HepG2 (cell line): Measurements from ENCODE around the gene NTN3. TPM values are rescaled to one million over a fixed set of nuclear protein-coding genes. Genes with fewer than 3 reads are reported as not detected.

Experiments used
- FOSL2 ChIP-seq: sonication (generic); formaldehyde crosslinking; IDR thresholded peaks from 2 replicates; pipeline ENCODE4 v1.4.0; 2020; ENCODE audit warnings: missing genetic modification reagents
- U2AF2 ChIP-seq: fragments of 200-400 bp; formaldehyde crosslinking; IDR thresholded peaks from 2 replicates; pipeline ENCODE4 v1.6.1; 2017; ENCODE audit warnings: low read depth, mild to moderate bottlenecking, low read length
- ZNF230 ChIP-seq: sonication (generic); formaldehyde crosslinking; IDR thresholded peaks from 2 replicates; pipeline ENCODE4 v1.4.0; 2020; ENCODE audit warnings: mild to moderate bottlenecking, missing genetic modification reagents
- ZNF556 ChIP-seq: sonication (generic); formaldehyde crosslinking; IDR thresholded peaks from 2 replicates; pipeline ENCODE4 v1.4.0; 2020; ENCODE audit warnings: mild to moderate bottlenecking, missing genetic modification reagents, borderline replicate concordance
- ZNF792 ChIP-seq: IDR thresholded peaks from 2 replicates; pipeline ENCODE4 v1.6.1; 2016
- polyA plus RNA-seq, 8 experiments: library from polyadenylated mRNA; depleted of rRNA in 3 of 8; stranded (reverse) in 7 of 8; unstranded in 1 of 8; fragments of >200 nt; fragmentation: Illumina TruSeq in 4 of 8; extraction: Trizol in 4 of 8; gene quantifications; 2 replicates each; pipeline versions ENCODE4 v1.2.1 to v1.2.3, GENCODE V29; 2011 to 2016; ENCODE audit warnings: low read depth in 4 of 8, missing spikeins in 1 of 8, mixed read lengths in 1 of 8; ENCODE audit not compliant: insufficient read depth in 1 of 8
- total RNA-seq, 5 experiments: library from RNA; depleted of rRNA; stranded (reverse); fragments of >200 nt; fragmentation: Illumina TruSeq; extraction: Trizol; gene quantifications; 2 replicates each; pipeline ENCODE4 v1.2.3, GENCODE V29; 2016; ENCODE audit warnings: low read depth in 1 of 5
- TF ChIP-seq, protein P1 (sequence below): sonication (generic); formaldehyde crosslinking; IDR thresholded peaks from 2 replicates; pipeline ENCODE4 v1.5.0; 2020; ENCODE audit warnings: mild to moderate bottlenecking, missing genetic modification reagents
- TF ChIP-seq, protein P2 (sequence below): IDR thresholded peaks from 2 replicates; pipeline ENCODE4 v1.4.0; 2020; ENCODE audit warnings: mild to moderate bottlenecking, missing genetic modification reagents
- TF ChIP-seq, protein P3 (sequence below): sonication (generic); formaldehyde crosslinking; IDR thresholded peaks from 2 replicates; pipeline ENCODE4 v1.4.0; 2020; ENCODE audit warnings: missing genetic modification reagents
- TF ChIP-seq, protein P4 (sequence below): sonication (generic); formaldehyde crosslinking; IDR thresholded peaks from 2 replicates; pipeline ENCODE4 v1.5.0; 2020; ENCODE audit warnings: mild to moderate bottlenecking, missing genetic modification reagents, borderline replicate concordance
- TF ChIP-seq, protein P5 (sequence below): sonication (generic); formaldehyde crosslinking; conservative IDR thresholded peaks from 2 replicates; pipeline ENCODE4 v1.4.0; 2020; ENCODE audit warnings: missing genetic modification reagents
- TF ChIP-seq, protein P6 (sequence below): sonication (generic); formaldehyde crosslinking; conservative IDR thresholded peaks from 2 replicates; pipeline ENCODE4 v1.4.0; 2020; ENCODE audit warnings: missing genetic modification reagents

The NTN3 gene
- total and polyA plus RNA-seq, 2 of the 13 experiments (the other 11 are each of a cell fraction or from before 2014, with no cell fraction given): 0.09 to 0.20 TPM

DNA sequence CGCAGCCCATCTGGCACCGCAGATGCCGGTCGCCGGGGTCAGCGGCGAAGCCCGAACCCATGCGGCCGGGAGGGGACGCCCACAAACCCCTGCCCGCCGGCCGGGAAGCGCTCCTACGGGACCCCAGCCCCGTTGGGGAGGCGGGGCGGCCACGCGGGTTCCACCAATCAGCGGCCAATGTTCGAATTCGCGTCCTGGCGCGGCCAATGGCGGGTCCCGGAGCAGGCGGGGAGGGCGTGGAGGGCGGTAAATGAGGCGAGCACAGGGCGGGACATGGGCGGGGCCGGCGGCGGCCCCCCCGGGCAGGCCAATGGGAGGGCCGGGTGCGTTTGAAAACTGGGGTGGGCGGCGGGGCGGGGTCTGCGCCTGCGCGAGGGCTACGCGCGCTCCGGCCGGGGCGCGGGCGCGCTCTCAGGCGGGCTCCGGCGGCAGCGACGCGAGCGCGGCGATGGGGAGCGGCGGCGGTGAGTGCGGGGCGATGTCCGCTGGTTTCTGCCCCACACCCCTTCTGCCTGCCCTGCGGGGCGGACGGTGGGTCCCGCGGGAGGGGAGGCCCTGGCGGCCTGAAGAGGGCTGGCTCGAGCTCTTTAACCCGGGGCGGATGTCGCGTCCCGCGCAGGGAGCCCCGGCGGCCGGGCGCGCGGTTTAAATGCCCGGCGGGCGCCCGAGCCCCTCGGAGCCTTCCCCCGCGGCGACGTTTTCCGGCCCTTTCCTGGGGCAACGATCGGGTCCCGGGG lies 41.9 kb upstream of the NTN3 start, which contains the start of gene CCNF (continued):
- TF ChIP-seq U2AF2 (no peak), ZNF556 (CRISPR knock-in tag) (no peak; the same call in 1 of the 2 replicates), FOSL2 (CRISPR knock-in tag) (no peak), ZNF230 (CRISPR knock-in tag) (peak; percentile 71; the same call in 1 of the 2 replicates), ZNF792 (no peak)
- TF ChIP-seq, protein P1, sequence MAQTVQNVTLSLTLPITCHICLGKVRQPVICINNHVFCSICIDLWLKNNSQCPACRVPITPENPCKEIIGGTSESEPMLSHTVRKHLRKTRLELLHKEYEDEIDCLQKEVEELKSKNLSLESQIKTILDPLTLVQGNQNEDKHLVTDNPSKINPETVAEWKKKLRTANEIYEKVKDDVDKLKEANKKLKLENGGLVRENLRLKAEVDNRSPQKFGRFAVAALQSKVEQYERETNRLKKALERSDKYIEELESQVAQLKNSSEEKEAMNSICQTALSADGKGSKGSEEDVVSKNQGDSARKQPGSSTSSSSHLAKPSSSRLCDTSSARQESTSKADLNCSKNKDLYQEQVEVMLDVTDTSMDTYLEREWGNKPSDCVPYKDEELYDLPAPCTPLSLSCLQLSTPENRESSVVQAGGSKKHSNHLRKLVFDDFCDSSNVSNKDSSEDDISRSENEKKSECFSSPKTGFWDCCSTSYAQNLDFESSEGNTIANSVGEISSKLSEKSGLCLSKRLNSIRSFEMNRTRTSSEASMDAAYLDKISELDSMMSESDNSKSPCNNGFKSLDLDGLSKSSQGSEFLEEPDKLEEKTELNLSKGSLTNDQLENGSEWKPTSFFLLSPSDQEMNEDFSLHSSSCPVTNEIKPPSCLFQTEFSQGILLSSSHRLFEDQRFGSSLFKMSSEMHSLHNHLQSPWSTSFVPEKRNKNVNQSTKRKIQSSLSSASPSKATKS: no peak
- TF ChIP-seq, protein P2, sequence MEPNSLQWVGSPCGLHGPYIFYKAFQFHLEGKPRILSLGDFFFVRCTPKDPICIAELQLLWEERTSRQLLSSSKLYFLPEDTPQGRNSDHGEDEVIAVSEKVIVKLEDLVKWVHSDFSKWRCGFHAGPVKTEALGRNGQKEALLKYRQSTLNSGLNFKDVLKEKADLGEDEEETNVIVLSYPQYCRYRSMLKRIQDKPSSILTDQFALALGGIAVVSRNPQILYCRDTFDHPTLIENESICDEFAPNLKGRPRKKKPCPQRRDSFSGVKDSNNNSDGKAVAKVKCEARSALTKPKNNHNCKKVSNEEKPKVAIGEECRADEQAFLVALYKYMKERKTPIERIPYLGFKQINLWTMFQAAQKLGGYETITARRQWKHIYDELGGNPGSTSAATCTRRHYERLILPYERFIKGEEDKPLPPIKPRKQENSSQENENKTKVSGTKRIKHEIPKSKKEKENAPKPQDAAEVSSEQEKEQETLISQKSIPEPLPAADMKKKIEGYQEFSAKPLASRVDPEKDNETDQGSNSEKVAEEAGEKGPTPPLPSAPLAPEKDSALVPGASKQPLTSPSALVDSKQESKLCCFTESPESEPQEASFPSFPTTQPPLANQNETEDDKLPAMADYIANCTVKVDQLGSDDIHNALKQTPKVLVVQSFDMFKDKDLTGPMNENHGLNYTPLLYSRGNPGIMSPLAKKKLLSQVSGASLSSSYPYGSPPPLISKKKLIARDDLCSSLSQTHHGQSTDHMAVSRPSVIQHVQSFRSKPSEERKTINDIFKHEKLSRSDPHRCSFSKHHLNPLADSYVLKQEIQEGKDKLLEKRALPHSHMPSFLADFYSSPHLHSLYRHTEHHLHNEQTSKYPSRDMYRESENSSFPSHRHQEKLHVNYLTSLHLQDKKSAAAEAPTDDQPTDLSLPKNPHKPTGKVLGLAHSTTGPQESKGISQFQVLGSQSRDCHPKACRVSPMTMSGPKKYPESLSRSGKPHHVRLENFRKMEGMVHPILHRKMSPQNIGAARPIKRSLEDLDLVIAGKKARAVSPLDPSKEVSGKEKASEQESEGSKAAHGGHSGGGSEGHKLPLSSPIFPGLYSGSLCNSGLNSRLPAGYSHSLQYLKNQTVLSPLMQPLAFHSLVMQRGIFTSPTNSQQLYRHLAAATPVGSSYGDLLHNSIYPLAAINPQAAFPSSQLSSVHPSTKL (CRISPR knock-in tag): no peak; the same call in 1 of the 2 replicates
- TF ChIP-seq, protein P3, sequence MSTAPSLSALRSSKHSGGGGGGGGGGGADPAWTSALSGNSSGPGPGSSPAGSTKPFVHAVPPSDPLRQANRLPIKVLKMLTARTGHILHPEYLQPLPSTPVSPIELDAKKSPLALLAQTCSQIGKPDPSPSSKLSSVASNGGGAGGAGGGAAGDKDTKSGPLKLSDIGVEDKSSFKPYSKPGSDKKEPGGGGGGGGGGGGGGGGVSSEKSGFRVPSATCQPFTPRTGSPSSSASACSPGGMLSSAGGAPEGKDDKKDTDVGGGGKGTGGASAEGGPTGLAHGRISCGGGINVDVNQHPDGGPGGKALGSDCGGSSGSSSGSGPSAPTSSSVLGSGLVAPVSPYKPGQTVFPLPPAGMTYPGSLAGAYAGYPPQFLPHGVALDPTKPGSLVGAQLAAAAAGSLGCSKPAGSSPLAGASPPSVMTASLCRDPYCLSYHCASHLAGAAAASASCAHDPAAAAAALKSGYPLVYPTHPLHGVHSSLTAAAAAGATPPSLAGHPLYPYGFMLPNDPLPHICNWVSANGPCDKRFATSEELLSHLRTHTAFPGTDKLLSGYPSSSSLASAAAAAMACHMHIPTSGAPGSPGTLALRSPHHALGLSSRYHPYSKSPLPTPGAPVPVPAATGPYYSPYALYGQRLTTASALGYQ (CRISPR knock-in tag): 0 out of 2 replicates have a peak, but pooled peaks have one; percentile 29
- TF ChIP-seq, protein P4, sequence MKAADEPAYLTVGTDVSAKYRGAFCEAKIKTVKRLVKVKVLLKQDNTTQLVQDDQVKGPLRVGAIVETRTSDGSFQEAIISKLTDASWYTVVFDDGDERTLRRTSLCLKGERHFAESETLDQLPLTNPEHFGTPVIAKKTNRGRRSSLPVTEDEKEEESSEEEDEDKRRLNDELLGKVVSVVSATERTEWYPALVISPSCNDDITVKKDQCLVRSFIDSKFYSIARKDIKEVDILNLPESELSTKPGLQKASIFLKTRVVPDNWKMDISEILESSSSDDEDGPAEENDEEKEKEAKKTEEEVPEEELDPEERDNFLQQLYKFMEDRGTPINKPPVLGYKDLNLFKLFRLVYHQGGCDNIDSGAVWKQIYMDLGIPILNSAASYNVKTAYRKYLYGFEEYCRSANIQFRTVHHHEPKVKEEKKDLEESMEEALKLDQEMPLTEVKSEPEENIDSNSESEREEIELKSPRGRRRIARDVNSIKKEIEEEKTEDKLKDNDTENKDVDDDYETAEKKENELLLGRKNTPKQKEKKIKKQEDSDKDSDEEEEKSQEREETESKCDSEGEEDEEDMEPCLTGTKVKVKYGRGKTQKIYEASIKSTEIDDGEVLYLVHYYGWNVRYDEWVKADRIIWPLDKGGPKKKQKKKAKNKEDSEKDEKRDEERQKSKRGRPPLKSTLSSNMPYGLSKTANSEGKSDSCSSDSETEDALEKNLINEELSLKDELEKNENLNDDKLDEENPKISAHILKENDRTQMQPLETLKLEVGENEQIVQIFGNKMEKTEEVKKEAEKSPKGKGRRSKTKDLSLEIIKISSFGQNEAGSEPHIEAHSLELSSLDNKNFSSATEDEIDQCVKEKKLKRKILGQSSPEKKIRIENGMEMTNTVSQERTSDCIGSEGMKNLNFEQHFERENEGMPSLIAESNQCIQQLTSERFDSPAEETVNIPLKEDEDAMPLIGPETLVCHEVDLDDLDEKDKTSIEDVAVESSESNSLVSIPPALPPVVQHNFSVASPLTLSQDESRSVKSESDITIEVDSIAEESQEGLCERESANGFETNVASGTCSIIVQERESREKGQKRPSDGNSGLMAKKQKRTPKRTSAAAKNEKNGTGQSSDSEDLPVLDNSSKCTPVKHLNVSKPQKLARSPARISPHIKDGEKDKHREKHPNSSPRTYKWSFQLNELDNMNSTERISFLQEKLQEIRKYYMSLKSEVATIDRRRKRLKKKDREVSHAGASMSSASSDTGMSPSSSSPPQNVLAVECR: peak; percentile 60
- TF ChIP-seq, protein P5, sequence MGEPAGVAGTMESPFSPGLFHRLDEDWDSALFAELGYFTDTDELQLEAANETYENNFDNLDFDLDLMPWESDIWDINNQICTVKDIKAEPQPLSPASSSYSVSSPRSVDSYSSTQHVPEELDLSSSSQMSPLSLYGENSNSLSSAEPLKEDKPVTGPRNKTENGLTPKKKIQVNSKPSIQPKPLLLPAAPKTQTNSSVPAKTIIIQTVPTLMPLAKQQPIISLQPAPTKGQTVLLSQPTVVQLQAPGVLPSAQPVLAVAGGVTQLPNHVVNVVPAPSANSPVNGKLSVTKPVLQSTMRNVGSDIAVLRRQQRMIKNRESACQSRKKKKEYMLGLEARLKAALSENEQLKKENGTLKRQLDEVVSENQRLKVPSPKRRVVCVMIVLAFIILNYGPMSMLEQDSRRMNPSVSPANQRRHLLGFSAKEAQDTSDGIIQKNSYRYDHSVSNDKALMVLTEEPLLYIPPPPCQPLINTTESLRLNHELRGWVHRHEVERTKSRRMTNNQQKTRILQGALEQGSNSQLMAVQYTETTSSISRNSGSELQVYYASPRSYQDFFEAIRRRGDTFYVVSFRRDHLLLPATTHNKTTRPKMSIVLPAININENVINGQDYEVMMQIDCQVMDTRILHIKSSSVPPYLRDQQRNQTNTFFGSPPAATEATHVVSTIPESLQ (CRISPR knock-in tag): no peak
- TF ChIP-seq, protein P6, sequence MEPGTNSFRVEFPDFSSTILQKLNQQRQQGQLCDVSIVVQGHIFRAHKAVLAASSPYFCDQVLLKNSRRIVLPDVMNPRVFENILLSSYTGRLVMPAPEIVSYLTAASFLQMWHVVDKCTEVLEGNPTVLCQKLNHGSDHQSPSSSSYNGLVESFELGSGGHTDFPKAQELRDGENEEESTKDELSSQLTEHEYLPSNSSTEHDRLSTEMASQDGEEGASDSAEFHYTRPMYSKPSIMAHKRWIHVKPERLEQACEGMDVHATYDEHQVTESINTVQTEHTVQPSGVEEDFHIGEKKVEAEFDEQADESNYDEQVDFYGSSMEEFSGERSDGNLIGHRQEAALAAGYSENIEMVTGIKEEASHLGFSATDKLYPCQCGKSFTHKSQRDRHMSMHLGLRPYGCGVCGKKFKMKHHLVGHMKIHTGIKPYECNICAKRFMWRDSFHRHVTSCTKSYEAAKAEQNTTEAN: peak; percentile 60; the same call in 1 of the 2 replicates
